Gastrocnemius medialis (tissue), 4 donors: Measurements from ENCODE around the gene GIMAP8.

Experiments
- POLR2A ChIP-seq, 2 donors: fragments of 450-650 bp; IDR thresholded peaks; one replicate each; pipeline ENCODE4 v1.6.1; 2017; ENCODE audit warnings: antibody characterized with exemption in 2 of 2, mild to moderate bottlenecking in 2 of 2, moderate library complexity in 2 of 2
- TF ChIP-seq, protein P1 (sequence below), 5 experiments: fragments of 450-650 bp in 3 of 5; fragments of 200-600 bp in 2 of 5; sonication (generic) in 2 of 5; IDR thresholded peaks in 4 of 5; conservative IDR thresholded peaks in 1 of 5; 1 replicate in 4 of 5; 2 replicates in 1 of 5; pipeline ENCODE4 v1.5.1; 2016 to 2019; ENCODE audit warnings: antibody characterized with exemption in 5 of 5, mild to moderate bottlenecking in 3 of 5, moderate library complexity in 3 of 5

DNA sequence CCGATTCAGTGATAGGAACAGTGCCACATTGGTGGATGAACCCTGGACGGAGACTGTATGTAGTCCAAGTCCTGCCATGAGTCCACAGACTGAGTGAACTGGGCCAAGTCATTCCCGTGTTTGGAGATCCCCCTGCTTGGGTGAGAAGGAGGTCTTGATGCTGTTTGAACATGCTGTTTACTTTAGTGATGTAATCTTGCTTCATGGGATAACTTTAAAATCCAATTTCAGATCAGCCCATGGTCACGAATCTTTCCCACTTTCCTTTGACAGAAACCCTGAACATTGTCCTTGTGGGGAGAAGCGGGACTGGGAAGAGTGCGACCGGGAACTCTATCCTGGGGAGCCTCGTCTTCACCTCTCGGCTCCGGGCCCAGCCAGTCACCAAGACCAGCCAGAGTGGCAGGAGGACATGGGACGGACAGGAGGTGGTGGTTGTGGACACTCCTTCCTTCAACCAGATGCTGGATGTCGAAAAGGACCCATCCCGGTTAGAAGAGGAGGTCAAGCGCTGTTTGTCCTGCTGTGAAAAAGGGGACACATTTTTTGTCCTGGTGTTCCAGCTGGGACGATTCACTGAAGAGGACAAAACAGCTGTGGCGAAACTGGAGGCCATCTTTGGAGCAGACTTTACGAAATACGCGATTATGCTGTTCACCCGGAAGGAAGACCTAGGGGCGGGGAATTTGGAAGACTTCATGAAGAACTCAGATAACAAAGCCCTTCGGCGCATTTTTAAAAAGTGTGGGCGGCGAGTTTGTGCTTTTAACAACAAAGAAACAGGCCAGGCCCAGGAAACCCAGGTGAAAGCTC lies 26.6 kb downstream of the GIMAP8 start:
- TF ChIP-seq, protein P1, sequence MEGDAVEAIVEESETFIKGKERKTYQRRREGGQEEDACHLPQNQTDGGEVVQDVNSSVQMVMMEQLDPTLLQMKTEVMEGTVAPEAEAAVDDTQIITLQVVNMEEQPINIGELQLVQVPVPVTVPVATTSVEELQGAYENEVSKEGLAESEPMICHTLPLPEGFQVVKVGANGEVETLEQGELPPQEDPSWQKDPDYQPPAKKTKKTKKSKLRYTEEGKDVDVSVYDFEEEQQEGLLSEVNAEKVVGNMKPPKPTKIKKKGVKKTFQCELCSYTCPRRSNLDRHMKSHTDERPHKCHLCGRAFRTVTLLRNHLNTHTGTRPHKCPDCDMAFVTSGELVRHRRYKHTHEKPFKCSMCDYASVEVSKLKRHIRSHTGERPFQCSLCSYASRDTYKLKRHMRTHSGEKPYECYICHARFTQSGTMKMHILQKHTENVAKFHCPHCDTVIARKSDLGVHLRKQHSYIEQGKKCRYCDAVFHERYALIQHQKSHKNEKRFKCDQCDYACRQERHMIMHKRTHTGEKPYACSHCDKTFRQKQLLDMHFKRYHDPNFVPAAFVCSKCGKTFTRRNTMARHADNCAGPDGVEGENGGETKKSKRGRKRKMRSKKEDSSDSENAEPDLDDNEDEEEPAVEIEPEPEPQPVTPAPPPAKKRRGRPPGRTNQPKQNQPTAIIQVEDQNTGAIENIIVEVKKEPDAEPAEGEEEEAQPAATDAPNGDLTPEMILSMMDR (IDR thresholded peaks at IDR 0.05 in 4 of 5, conservative IDR thresholded peaks at IDR 0.05 in 1 of 5) = no peak
- TF ChIP-seq POLR2A (IDR thresholded peaks at IDR 0.05) = no peak
